GM19468 (cell line): ENCODE results near the gene GFPT2.

Experiments used
- ATAC-seq: cut with Tn5 transposase; IDR thresholded peaks from one replicate; pipeline ENCODE4 v1.9.1; 2021; ENCODE audit warnings: mild to moderate bottlenecking, moderate library complexity, moderate number of reproducible peaks; ENCODE audit not compliant: unreplicated experiment; ENCODE audit errors: extremely low read depth

Gene GFPT2

GRCh38 chr5:180379355-180380070 is 26.4 kb upstream of the GFPT2 start:
- ATAC-seq = no peak

- no peak for ATAC-seq
These were observed 25.6 kb upstream of the GFPT2 start for GRCh38 chr5:180378438-180379344.

DNA sequence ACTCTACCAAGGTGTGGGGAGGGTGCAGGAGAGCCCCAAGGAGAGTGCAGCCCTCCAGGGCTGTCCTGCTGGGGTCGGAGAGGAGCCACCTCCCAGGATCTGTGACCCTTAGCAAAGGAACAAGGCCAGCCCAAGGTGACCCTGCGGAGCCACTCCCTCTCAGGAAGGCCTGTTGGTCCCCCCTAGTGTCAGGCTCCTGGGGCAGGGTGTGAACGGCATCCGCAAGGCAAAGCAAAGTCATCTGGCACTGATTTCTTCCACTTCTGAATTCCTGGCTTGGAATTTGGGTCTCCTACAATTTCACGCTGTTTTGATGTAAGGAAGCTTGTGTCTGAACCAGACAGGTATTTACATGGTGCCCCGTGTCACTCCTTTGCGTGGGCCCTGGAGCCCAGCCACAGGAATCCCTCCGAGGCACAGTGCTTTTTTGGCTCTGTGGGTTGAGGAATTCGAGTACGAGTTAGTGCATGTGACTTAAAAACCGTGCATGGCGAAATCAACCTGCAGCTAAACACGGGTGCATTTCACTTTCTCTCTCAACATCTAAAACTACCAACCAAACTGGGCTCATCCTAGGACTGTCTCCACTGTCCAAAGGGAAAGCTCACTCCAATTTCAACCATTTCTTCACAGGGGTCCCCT is 24.5 kb upstream of the GFPT2 start:
- ATAC-seq = no peak

GRCh38 chr5:180376511-180376910 is 23.4 kb upstream of the GFPT2 start:
- ATAC-seq = no peak

DNA sequence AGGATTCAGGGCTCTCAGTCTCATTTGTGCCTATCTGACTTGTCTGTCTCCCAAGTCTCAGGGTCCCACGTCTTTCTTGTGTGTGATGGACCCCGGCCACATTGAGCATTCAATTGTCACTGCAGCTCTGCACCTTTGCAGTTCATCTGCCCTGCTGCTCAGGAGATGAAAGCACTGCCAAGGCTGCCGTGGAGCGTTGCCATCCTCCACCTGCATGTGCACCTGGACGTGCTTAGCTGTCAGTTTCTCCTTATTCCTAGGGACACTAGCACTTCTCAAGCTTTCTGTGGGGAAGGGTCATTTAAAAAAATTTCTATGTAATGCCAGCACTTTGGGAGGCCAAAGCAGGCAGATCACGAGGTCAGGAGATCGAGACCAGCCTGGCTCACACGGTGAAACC is 22.8 kb upstream of the GFPT2 start:
- ATAC-seq = no peak

- ATAC-seq = no peak
These were observed 22.2 kb upstream of the GFPT2 start for GRCh38 chr5:180375291-180375690.

DNA sequence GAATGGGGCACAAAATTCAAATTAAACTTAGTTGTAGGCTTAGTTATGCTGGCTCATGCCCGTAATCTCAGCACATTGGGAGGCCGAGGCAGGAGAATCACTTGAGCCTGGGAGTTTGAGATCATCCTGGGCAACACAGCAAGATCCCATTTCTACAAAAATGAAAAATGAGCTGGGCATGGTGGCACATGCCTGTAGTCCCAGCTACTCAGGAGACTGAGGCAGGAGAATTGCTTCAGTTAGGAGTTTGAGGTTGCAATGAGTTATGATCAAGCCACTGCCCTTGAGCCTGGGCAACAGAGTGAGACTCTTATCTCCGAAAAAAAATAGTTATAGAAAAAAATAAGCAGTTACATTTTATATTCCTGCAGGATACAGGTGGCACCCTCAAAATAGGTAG is 20.7 kb upstream of the GFPT2 start:
- ATAC-seq = no peak

DNA sequence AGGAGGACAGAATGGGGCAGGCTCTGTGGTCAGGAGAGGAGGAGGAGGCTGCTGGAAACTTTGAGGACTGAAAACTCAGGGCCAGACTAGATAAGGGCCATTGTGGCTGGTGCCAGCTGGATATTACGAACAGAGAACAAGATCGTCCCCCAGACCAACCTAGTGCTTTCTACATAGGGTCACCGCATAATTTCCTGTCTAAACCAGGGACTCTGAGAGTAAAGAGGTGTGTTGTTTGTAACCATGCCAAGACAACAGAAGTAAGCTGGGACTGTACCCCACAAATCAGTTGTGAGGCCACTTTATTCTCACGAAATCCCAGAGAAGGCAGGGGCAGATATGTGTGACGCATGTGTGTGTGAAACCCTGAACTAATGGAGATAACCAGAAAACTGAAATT is 20.3 kb upstream of the GFPT2 start:
- no peak for ATAC-seq

DNA sequence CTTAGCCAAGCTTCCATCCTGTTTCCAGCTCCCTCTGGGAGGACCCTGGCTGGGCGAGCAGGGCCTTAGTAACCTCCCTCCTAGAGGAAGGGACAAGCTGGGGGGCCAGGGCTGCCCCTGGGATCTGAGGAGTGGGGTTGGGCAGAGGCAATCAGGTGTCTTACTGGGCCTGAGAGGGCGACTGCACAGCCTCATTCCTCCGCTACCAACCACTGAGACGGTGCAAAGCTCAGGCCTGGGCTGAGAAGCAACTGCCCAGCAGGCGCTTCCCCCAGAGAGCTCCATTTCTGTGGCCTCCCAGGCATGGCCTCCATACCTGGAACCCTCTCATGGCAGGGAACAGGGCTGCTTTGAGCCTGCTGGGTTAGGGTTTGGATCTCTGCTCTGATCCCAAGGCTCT is 18.8 kb upstream of the GFPT2 start:
- ATAC-seq = no peak

DNA sequence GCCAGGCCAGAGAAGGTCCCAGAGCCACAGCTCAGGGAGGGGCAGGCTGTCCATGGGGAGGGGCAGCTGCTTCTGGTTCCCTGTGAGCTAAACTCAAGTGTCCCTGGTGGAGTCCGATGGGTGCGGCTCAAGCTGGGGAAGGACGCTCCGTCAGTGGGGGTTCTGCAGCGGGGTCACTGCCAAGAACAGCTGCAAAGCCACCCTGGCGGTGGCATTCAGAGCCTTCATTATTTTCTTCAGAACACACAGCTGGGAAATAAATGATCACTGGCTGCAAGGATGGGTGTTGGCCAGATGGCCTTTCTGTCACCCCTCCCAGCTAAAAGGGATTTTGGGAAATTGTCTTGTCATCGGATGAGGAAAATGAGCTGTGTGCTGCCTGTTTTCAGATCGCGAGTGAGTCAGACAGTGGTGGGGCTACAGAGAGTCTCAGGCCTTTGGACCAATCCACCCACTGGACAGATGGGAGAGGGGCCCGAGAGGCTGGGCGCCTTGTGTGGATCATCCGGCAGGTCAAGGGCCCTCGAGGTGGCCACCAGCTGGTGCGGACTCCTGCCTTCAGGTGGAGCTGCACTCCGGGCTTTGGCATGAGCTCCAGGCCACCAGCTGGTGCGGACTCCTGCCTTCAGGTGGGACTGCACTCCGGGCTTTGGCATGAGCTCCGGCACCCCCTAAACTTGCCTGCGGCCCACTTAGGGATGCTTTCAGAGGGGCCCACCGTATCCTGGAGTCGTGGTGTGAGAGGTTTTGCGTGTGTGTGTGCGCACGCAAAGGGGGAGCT is 17.9 kb upstream of the GFPT2 start:
- ATAC-seq = no peak

- ATAC-seq = no peak
These were observed 14.9 kb upstream of the GFPT2 start for GRCh38 chr5:180367991-180368390.

DNA sequence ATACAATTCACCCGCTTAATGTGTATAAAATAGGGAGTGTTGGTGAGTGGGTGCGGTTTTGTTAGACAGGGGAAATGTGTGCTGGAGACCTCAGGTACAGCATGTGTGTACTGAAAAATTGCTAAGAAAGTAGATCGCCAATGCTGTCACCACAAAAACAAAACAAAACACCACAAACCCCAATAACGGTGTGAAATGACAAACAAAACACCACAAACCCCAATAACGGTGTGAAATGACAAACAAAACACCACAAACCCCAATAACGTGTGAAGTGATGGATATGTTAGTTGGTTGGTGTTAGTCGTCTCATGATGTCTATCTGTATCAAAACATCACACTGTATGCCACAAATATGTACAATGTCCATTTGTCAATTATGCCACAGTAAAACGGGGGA is 14.2 kb upstream of the GFPT2 start:
- no peak for ATAC-seq

- ATAC-seq = no peak
These were observed 13.2 kb upstream of the GFPT2 start for GRCh38 chr5:180366326-180366725.

DNA sequence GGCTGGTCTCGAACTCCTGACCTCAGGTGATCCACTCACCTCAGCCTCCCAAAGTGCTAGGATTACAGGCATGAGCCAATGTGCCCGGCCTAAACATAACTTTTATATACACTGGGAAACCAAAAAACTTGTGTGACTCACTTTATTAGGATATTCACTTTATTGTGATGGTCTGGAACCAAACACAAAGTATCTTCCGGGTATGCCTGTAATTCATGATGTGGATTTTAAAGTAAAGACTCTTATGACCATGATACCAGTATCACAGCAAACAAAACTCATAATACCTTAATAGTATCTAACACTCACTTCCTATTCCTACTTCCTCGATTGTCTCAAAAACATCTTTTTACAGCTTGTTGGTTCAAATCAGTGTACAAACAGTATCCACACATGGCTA is 12.7 kb upstream of the GFPT2 start:
- no peak for ATAC-seq

DNA sequence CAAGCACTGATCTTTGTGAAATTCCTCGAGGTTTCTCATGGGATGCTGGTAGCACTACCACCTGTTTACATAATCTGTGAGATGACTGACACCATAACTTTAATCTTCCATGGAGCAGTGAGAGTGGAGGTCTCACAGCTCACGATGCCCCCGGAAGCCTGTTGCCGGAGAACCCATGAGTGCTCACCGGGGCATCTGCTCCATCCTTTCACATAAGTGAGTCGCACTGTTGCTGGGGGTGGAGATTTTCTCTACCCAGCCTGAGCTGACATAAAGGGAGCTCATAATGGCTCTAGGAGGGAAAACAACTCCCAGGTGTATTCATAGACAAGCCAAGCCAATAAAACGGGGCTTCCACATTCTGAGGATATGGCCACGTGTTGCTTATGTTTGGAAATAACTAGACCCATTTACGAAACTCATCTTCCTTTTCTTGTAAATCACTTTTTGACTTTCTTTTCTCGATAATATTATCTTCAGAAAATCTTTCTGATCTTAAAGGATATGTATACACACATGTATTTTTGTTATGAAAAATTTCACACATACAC is 11.2 kb upstream of the GFPT2 start:
- ATAC-seq = no peak

GRCh38 chr5:180360078-180360957 is 7.2 kb upstream of the GFPT2 start:
- no peak for ATAC-seq

- ATAC-seq = no peak
These were observed 5.6 kb upstream of the GFPT2 start for GRCh38 chr5:180358694-180359093.

DNA sequence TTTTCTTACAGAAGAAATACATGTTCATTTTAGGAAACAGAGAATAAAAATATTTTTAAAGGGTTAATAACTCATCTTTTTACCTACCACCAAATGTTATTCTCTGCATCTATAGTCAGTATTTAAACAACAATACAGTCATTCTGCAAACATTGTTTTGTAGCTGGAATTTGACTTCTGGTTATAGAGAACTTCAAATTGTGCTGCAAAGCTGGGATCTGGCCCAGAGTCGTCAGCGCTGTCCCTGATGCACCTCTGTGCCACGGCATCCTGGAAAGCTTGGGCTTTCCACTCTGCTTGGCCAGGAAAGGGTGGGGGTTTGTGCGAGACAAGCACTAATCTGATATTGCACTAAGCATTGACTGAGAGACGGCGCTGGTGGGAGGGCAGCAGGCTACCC is 5.0 kb upstream of the GFPT2 start:
- ATAC-seq = no peak

DNA sequence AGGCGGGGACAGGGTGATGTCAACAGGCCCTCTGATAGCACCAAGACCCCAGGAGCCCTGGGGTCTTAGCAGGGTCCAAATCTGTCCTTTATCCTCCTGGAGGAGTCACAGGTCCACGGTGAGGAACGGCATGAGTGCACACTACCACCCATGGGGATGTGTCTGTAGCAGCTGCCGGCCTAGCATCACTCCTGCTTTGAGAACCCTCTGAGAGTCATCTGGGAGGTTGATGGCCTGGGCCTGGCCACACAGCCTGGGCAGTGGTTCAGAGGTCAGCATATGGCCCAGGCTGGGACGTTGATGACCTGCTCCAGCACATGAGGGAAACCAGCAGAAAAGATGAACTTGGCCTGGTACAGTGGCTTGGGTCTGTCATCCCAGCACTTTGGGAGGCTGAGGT is 1.8 kb upstream of the GFPT2 start:
- ATAC-seq = no peak
